ENCODE measurements around the gene DNAJC2.

Gene DNAJC2, protein sequence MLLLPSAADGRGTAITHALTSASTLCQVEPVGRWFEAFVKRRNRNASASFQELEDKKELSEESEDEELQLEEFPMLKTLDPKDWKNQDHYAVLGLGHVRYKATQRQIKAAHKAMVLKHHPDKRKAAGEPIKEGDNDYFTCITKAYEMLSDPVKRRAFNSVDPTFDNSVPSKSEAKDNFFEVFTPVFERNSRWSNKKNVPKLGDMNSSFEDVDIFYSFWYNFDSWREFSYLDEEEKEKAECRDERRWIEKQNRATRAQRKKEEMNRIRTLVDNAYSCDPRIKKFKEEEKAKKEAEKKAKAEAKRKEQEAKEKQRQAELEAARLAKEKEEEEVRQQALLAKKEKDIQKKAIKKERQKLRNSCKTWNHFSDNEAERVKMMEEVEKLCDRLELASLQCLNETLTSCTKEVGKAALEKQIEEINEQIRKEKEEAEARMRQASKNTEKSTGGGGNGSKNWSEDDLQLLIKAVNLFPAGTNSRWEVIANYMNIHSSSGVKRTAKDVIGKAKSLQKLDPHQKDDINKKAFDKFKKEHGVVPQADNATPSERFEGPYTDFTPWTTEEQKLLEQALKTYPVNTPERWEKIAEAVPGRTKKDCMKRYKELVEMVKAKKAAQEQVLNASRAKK

DNA sequence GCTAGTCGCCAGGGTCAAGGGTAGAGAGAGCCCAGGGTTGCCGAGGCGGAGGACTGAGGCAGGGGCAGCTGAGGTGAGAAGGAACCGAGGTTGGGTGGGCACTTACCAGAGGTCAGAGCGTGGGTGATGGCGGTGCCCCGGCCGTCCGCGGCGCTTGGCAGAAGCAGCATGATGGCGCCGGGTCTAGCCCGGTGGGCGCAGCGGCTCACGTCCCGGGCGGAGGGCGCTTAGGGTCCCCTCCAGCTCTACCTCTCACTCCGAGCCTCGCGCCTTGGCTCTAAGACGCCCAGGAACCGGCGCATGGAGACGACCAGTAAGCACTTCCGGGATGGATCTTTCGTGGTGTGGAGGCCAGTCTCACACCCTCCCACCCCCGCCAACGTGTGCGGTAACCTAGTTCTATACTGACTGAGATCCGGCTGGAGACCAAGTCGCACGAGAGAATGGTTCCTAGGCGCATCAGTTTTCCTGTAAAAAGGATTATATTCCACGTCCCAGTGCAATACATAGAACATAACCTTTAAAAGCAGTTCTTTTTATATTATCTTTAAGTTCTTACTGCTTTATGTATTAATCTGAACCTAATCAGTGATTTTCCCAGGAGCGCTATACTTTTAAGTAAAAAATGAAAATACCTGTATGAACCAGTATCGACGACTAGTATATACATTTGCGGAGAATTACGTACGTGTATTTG, at the start of gene DNAJC2:
Gene DNAJC2 (minus strand): TSS at position 315 of the 697 bp plus-strand sequence. CDS start 145 bp downstream, at position 170.
- peak; percentile 74 to 76 for DNase-seq

DNA sequence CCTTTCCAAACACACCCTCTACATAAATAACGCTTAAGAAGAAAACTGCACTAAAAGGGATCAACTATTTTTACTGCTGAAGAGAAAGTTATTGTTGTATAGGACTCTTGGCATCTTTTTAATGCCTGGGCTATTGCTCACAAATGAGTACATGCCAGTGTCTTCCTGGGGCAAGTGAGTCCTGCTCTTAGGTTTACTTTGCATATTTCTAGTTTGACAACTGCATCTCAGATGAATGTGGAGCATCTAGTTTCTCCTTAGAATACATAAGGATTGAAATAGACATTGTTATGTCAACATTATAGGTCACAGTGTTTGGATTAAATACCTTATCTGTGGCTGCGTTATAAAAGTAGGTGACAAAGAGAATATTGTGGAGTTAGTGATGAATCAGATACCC, 47.4 kb upstream of the DNAJC2 start:
- no peak for DNase-seq

DNA sequence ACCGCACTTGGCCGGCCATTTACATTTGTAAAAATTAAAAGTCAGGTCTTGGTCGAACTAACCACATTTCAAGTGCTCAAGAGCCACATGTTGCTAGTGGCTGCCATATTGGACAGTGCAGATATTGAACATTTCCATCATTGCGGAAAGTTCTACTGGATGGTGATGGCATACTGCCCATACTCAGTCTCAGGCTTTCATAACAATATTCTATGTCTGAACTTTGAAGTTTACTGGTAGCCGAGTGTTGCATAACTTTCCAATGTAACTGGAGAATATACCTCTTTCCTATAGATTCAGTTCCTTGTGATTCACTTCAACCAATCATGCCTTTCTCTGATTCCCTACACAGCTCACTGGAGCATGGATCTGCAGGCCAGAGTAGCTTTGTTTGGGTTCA, 46.6 kb upstream of the DNAJC2 start:
- no peak for DNase-seq

DNA sequence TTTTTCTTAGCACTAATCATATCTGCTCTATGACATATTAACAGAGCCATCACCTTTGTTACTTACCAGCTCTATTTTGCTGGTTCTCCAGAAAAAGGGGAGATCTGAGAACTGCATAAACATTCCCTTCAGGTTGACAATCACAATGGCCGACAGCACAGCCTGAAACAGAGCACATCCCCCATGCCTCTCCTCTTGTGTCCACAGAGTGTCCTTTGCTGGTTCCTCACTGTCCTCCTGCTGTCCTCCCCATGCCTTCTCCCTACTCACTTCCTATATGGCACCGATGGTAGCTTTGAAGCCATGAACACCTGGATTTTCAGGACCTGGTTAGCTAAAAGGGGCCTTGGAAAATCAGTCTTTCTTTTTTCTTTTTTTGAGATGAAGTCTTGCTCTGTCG, 44.7 kb upstream of the DNAJC2 start:
- DNase-seq = no peak

DNA sequence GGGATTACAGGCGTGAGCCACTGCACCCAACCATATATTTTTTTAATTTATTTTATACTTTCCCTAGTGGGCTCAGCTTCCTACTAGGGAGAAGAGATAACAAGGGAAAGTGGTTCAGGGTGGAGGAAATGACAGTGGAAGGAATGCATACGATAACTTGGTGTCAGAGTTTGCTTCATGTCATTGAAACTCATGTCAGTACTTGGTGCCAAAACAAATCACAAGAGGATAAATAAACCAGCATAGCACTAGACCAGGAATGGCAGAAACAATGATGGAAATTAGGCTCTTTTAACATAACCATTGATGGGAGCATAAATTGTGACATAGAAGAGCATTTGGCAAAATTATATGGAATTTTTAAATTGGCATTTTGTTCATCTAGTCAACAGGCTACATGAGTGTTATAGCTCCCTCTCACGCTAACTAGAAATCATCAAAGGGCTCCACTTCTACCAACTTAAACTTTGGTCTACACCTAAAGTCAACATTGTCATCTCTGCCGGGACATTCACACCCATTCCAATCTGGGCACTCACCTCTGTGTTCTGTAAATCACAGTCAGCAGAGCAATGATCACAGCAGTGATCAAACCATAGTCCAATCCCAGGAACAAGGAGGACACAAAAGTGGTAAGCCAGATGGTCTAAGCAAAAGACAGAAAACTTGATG, 44.0 kb upstream of the DNAJC2 start:
- DNase-seq = no peak

DNA sequence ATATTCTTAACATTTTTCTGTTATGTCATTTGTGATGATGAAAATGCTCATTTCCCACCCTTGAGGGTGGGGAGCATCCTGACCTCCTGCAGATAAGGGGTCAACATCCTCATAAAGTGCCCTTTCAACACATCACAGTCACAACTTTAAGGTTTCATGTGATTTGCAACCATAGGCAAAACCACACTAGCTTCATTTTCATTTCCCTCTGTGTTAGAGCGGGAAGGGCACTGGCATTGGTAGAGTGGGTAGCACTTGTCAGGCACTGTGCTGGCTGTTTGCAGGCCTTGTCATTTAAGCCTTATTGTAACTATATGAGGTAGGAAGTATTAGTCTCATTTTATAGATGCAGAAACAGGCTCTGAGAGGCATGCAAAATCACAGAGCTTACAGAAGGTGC, 42.7 kb upstream of the DNAJC2 start:
- DNase-seq = no peak

DNA sequence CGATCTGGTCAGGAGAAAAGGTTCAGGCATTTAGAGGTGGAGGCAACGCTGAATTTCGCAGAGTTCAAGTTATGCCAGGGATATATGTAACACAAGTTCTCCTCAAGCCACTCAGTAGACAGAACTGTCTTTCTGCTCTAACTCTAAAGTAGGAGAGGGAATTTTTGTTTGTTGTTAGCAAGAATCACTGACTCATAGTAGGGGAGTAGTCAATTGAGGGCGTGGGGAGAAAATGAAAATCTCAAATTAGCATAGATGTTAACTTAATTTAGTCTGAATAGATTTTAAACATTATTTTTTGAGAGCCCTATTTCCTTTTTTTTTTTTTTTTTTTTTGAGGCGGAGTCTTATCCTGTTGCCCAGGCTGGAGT, 37.5 kb upstream of the DNAJC2 start:
- no peak for DNase-seq

DNA sequence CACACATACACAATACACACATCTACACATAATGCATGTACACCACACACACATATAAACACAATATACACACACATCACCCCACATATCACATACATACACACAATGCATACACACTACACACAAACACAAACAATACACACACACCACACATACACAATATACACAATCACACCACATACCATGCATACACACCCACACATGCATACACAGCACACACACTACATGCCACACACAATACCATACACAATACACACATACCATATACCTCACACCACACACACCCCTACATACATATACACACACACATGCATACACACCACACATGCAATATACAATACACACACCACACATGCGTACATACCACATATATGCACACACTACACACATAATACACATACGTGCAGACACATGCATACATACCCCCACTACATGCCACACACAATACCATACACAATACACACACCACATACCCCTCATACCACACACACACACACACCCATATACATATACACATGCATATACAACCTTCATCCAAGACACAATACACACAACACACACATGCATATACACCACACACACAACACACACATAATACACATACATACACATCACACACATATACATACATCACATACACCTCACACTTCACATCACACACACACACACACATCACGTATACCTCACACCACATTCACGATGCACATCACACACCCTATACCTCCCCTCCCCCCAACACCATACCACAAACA, 36.9 kb upstream of the DNAJC2 start:
- no peak for DNase-seq

DNA sequence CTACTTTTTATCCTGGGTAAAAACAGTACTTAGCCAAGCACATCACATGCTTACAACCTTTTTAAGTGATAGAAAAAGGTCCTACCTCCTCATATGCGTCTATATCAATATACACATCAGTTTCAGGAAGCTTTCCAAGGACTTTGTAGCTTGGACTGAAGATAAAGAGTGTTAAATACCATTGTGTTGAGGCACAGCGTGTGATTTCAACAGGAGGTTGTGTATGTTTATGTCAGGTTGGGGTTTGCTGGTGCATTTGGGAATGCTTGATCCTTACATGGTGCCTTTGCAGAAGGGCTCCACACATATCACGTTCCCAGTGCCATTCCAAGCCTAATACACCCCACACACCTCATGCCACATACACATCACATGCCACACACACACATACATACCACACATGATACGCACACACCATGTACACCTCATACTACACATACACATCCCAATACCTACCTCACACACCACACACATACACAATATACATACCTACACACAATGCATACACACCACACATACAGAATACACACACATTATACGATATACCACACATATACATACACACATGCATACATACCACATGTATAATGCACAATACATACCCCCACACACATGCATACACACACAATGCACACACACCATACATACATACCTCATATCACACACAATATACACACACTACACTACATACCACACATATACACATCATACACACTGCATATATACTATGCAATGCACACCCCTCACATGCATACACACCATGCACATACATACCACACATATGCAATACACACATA, 36.0 kb upstream of the DNAJC2 start:
- no peak for DNase-seq

DNA sequence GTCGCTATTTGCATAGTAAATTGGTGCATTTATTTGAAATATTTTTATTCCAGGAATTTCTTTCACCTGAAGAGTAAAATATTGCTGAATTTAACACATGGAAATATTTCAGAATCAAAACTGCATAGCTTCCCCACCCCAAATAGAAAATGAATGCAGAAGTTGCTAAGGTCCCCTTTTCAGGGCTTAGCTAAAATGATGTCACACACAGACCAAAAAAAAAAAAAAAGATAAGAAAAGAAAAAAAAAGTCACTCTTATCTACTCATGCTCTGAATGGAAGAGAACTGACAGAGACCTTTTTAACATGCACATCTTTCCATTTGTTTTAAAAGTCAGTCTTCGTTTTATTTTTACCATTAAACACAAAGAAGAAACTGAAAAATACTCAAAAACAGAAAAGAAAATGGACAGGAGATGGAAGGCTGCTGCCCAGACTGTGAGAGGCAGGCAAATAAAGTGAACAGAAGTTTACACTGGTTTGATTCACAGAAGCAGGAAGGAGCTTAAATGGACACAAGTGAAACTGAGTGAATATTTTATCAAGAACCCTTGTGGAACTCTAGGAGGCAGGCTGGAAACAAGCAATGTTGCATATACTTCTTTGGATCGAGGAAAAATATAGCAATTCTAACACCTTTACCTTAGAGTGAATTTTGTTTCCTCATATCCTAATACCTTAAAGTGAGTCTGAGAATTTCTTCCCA, 34.9 kb upstream of the DNAJC2 start:
- DNase-seq = no peak

DNA sequence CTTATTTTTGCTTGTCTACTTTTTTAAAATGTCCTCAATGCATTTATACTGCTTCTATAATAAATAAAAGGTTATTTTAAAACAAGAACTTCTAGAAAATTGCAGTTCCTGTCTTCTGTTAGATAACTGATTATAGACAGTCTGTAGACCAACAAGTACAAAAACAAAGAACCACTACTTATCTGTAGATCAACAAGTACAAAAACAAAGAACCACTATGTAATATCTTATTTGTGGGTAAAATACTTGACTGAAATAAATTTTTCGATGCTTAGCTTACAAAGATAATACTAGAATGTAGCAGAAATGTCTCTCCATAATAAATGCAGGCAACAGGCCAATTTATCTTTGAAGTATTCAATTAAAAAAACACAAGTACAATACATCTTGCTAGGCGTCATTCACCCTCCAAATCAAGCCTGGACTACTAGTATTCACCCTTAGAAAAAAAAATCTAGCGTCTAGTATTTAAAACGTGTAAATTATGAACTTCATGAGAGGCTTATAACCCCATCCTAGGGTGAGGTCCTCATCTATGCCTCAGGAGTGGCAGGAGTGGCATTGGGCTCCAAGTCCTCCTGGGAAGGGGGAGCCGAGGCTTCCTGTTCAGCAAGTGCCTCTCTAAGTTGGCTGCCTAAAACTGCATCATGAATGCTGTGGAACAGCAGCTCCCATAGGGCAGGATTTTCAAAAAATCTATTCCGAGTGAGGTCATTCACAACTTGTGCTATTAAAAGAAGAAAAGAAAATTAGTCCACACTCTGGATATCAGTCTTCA, 29.5 kb upstream of the DNAJC2 start:
- DNase-seq = no peak

DNA sequence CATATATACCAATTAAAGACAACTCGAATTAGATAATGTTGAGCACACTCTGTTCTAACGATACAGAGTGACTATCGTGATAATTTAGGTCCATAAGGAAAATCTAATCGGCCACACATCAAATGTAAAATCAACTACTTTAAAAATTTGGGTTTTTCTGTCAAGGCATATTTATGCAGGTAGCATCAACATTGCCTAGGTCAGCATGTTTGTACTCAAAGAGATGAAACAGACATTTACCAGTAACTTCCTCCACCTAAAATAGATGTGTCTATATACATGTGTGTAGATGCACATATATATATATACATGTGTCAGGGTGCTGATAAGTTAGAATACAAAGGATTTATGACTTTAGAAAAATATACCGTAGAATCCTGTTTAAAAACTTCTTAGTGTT, 24.9 kb upstream of the DNAJC2 start:
- no peak for DNase-seq

DNA sequence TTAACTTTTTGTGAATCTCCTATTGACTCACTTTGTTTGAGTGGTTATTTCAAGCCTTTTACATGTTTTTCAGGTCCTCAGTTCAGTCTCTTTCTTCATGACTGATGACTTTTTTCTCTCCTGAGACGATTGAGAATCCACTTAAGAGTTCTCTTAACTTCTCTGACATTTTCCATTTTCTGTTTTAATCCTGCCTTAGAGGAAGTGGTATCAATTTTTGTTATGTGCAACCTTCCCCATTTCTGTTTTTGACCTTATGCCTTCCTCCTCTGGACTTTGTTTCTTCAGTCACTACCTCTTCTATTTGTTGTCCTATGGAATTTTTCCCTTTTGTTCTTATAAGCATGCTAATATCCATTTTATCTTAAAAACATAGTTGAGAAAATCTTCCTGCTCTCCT, 5.2 kb upstream of the DNAJC2 start:
- DNase-seq = no peak

DNA sequence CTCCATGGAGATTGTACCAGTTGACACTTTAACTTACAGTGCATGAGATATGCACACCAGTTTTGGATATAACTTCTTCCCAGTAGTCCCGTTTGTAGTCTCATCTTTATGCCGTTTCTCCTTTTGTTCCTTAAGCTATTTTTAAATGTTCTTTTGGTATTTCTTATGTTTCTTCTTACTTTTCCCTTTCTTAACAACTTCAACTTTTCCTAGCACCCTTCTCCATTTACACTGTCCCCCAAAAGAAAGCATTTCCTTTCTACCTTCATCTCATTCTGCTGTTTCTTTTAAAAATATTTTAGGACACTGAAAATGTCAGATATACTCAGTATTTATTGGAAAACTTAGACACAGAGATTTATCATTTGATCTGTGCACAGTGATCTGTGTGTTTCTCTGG, 4.4 kb upstream of the DNAJC2 start:
- DNase-seq = no peak

DNA sequence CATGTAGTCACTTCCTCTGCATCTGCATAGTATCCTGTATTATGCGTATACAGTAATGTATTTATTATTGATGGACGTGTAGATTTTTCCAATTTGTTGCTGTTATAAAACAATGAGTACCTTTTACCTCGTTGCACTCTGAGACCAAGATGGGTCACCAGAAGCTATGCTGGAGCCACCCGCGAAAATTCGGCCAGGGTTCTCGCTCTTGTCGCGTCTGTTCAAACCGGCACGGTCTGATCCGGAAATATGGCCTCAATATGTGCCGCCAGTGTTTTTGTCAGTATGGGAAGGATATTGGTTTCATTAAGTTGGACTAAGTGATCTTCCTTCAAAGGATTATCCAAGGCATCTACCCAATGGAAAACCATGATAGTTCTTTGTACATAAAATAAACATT, 3.9 kb upstream of the DNAJC2 start:
- DNase-seq = no peak

DNA sequence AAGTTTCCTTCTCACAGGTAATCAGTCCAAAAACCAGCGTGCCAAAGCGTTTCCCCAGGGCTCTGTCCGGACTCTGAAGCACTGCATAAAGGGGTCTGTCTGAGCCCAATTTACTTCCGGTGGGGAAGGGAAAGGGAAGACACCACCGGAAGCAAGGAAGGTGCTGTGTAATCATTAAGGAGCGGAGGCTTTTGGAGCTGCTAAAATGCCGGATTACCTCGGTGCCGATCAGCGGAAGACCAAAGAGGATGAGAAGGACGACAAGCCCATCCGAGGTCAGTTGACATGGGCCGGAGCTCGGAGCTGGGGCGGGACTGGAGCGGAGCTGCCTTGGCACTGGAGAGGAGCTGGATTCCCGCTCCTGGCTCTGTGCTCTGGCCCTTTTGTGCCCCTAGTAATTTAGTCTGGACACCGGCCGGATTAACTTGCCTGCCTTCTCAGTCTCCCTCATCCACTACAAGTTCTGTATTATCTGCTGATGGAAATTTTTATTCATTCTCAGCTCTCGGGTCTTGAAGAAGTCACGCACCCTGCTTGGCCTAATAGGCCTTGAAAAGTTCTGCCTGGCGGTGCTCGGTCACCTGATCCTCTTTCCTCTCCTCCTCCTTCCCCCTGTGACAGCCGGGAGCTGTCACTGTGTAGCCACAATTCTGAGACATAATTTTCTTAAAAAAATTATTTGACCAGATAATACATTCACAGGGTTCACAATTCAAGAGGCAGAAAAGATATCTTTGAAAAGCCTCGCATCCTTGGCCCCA, 3.1 kb upstream of the DNAJC2 start, which contains the start of gene PSMC2:
Gene PSMC2 (plus strand): TSS at position 137 of the 761 bp plus-strand sequence. CDS start 69 bp downstream, at position 206.
- peak; percentile 71 to 80 for DNase-seq

DNA sequence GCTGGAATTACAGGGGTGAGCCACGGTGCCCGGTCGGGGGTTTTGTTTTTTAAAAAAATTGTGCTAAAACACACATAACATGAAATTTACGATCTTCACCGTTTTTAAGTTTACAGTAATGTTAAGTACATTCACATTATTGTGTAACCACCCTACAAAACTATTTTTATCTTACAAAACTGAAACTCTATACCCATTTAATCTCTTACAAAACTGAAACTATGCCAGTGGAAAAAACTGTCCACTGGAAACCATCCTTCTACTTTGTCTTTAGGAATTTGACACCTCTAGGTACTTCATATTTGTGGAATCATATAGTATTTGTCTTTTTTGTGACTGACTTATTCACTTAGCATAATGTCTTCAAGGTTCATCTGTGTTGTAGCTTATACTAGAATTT, 1.8 kb upstream of the DNAJC2 start:
- DNase-seq = no peak

DNA sequence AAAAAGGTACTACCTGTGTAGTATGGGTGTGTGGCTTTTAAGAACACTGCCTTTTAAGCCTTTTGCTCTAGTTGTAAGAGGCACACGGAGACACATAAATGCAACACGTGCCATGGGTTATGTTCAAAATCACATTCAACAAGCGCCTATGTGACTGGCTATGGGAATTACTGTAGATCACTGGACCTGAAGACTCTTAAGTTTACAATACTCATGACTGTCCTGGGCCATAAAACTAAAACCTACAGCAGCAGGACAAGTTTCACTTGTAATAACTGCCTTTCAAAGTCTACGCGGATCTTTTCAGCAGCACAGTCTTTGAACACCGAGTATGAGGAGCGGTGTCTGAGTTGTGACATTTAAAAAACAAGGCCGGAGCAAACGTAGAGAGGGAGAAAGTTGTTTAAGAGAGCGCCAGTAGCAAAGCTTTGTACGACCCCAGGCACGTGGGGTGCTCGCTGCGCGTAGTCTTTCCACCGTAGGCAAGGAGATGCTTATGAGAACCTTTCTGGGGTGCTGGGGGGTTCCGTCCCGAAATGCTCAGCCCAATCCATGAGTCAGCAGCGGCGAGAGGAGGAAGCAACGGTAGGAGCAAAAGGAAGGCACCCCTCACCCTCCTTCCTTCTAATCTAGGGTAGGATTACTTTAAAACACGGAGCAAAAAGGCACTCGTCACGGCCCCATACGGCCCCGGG, 662 bp downstream of the DNAJC2 start:
- peak in 1 of 2 donors; percentile 10 for DNase-seq

DNA sequence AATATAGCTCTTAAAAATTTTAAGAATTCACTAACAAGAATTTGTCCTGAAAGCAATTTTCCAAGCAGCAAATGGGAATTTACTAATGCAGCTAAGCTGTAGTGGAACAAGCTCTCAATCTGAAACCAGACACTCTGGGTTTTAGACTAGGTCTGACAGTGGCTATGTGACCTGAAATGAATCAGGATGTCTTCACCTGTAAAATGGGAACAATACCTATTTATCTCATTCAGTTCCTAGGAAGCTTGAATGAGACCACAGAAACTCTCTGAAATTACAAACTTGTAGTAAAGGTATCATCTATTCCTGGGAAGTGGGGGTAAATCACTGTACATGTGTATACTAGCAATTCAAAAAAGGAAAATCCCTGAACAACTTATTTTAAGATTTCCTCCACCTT, 1.2 kb downstream of the DNAJC2 start:
- DNase-seq = no peak
